ENCODE data around the gene DDX10. TPM values are rescaled to one million over a fixed set of nuclear protein-coding genes. Genes with fewer than 3 reads are reported as not detected.

DDX10 gene
- total and polyA plus RNA-seq, 7 donors: 10.0 to 18.0 (median 11.4) TPM

GRCh38 chr11:108984523-108984922, 319.7 kb downstream of the DDX10 start:
- ATAC-seq: no peak
- TF ChIP-seq CTCF (IDR thresholded peaks at IDR 0.05): no peak
- no peaks in the 10 kb centered on the region for H3K36me3 ChIP-seq (ENCODE audit: insufficient read depth in 1 of 2, low read depth in 1 of 2)
- no peak overlapping the region for H3K27ac ChIP-seq
- DNase-seq: no peak
- intact Hi-C loops (cut with DNase I): no loop called here
- H3K4me3 ChIP-seq: no peak overlapping the region
- H3K4me1 ChIP-seq: no peaks in the 10 kb centered on the region
- no peaks in the 10 kb centered on the region for H3K27me3 ChIP-seq (ENCODE audit: insufficient read depth in 3 of 3, low read length in 2 of 3)
- H3K9me3 ChIP-seq: no peaks in the 10 kb centered on the region

- Histone ChIP-seq H3K9me3 (no peaks in the 10 kb centered on the region), H3K4me3 (no peak overlapping the region), H3K27me3 (ENCODE audit: insufficient read depth in 3 of 3, low read length in 2 of 3) (no peaks in the 10 kb centered on the region), H3K4me1 (no peaks in the 10 kb centered on the region), H3K27ac (no peak overlapping the region), H3K36me3 (ENCODE audit: insufficient read depth in 1 of 2, low read depth in 1 of 2) (no peaks in the 10 kb centered on the region)
- TF ChIP-seq CTCF (IDR thresholded peaks at IDR 0.05): no peak
- ATAC-seq (no peak), DNase-seq (no peak)
- intact Hi-C loops (cut with DNase I): no loop called here
- WGBS, 3 donors: 43 to 75% (median 62%) methylated on average over 3 of the region's 3 CpGs
Measured at GRCh38 chr11:108985236-108985944, 320.5 kb downstream of the DDX10 start.

DNA sequence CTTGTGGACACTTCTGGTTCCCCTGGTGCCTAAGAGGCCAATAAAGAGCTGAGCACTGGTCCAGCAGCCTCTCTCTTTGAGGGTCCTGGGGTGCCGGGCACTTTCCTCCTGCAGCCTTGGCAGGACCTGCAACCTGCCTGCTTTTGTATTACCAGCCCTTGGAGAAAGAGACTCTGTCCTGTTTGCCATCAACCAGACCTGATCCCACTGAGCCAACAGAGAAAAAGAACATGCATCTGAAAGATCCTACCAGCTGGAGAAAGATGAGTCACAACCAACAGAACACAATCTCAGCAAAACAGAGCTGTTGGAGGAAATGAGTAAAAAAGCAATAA, 321.0 kb downstream of the DDX10 start:
- Histone ChIP-seq H3K4me1 (no peaks in the 10 kb centered on the region), H3K27ac (no peak overlapping the region), H3K36me3 (ENCODE audit: insufficient read depth in 1 of 2, low read depth in 1 of 2) (no peaks in the 10 kb centered on the region), H3K4me3 (no peak overlapping the region), H3K27me3 (ENCODE audit: insufficient read depth in 3 of 3, low read length in 2 of 3) (no peaks in the 10 kb centered on the region), H3K9me3 (no peaks in the 10 kb centered on the region)
- no peak for TF ChIP-seq CTCF (IDR thresholded peaks at IDR 0.05)
- intact Hi-C loops (cut with DNase I): no loop called here
- ATAC-seq (no peak), DNase-seq (no peak)
- WGBS, 3 donors: 56 to 79% (median 71%) methylated on average over 1 of the region's 1 CpG

Other genes starting within 250 kb of the DDX10 start
- under 1 TPM; 0.16 to 0.64 (median 0.40) TPM for gene C11orf65, start 197.5 kb upstream of the DDX10 start, total RNA-seq
- under 1 TPM; 0.20 to 0.24 (median 0.23) TPM for gene C11orf65, start 197.5 kb upstream of the DDX10 start, polyA plus RNA-seq
- 1 to 10 TPM; 3.8 to 7.4 (median 5.8) TPM for gene POGLUT3, start 166.7 kb upstream of the DDX10 start, total RNA-seq
- 1 to 10 TPM; 2.1 to 4.2 (median 3.1) TPM for gene POGLUT3, start 166.7 kb upstream of the DDX10 start, polyA plus RNA-seq
- gene EXPH5, start 71.3 kb upstream of the DDX10 start, total RNA-seq: under 1 TPM; 0.15 to 0.58 (median 0.35) TPM
- gene EXPH5, start 71.3 kb upstream of the DDX10 start, polyA plus RNA-seq: under 1 TPM; 0.01 to 0.03 (median 0.01) TPM

All from psoas muscle (tissue), 8 donors.